ENCODE data around the gene SCN5A. TPM values are rescaled to one million over a fixed set of nuclear protein-coding genes. Genes with fewer than 3 reads are reported as not detected.

The SCN5A gene
- total RNA-seq, 1 experiment from 2014 or later: not detected

DNA sequence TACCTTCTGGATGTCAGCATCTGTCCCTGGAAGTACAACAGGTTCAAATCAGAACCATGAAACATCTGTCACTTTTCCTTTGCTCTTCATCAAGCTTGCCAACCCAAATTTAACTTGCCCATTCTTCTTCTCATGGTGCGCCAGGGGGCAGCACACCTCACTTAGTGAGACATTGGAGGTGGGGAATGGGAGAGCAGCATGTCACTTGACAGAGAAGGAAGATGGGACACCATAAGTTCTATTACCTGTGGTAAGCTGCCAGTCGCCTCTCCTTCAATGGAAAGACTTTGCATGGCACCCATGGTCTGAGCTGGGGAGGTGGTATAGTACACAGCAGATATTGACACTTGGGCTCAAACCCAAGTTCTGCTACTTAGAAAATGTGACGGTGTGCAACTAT, 2.9 kb downstream of the SCN5A start:
- POLR2A ChIA-PET: no interaction called here

GRCh38 chr3:38646062-38646461, 3.4 kb downstream of the SCN5A start:
- peaks cover 5% of the 10 kb centered on the region for H3K36me3 Mint-ChIP-seq (ENCODE audit: insufficient read depth, unreplicated experiment)
- POLR2A ChIA-PET: no interaction called here
- H3K27me3 Mint-ChIP-seq (ENCODE audit: insufficient read depth, unreplicated experiment): no peaks in the 10 kb centered on the region
- H3K27ac Mint-ChIP-seq (ENCODE audit: low read depth, unreplicated experiment): no peak overlapping the region
- no TSS peak for BruUV-seq (replicated peaks)
- no peak for DNase-seq (ENCODE audit: unreplicated experiment)
- TF ChIP-seq CTCF (IDR thresholded peaks at IDR 0.05; ENCODE audit: unreplicated experiment): no peak
- intact Hi-C loops (cut with micrococcal nuclease): loop anchor here (2.0 kb wide), 1 partner anchor 197 kb away; no protein-coding TSS in a partner anchor
- no peak overlapping the region for H3K4me3 Mint-ChIP-seq (ENCODE audit: unreplicated experiment)
- no peaks in the 10 kb centered on the region for H3K9me3 Mint-ChIP-seq (ENCODE audit: unreplicated experiment)
- CTCF ChIA-PET: interaction anchor here (0.8 to 2.2 kb wide), 5 partner anchors 9 to 150 kb away, joined by 4 to 10 read pairs (median 6); partner anchors contain the start of gene EXOG
- H3K4me1 Mint-ChIP-seq (ENCODE audit: insufficient read depth, unreplicated experiment): no peaks in the 10 kb centered on the region

More for the DNA sequence above, 2.9 kb downstream of the SCN5A start:
- no peaks in the 10 kb centered on the region for H3K27me3 Mint-ChIP-seq (ENCODE audit: insufficient read depth, unreplicated experiment)
- H3K27ac Mint-ChIP-seq (ENCODE audit: low read depth, unreplicated experiment): no peak overlapping the region
- CTCF ChIA-PET: interaction anchor here (0.8 to 2.2 kb wide), 4 partner anchors 9 to 353 kb away, joined by 4 to 9 read pairs (median 4); partner anchors contain the start of gene EXOG
- peak; percentile 30 for TF ChIP-seq CTCF (IDR thresholded peaks at IDR 0.05; ENCODE audit: unreplicated experiment)
- no peak overlapping the region for H3K4me3 Mint-ChIP-seq (ENCODE audit: unreplicated experiment)
- no peaks in the 10 kb centered on the region for H3K36me3 Mint-ChIP-seq (ENCODE audit: insufficient read depth, unreplicated experiment)
- DNase-seq (ENCODE audit: unreplicated experiment): peak; percentile 67
- no TSS peak for BruUV-seq (replicated peaks)
- H3K4me1 Mint-ChIP-seq (ENCODE audit: insufficient read depth, unreplicated experiment): no peaks in the 10 kb centered on the region
- intact Hi-C loops (cut with micrococcal nuclease): loop anchor here (2.0 kb wide), 1 partner anchor 196 kb away; no protein-coding TSS in a partner anchor
- H3K9me3 Mint-ChIP-seq (ENCODE audit: unreplicated experiment): no peaks in the 10 kb centered on the region

DNA sequence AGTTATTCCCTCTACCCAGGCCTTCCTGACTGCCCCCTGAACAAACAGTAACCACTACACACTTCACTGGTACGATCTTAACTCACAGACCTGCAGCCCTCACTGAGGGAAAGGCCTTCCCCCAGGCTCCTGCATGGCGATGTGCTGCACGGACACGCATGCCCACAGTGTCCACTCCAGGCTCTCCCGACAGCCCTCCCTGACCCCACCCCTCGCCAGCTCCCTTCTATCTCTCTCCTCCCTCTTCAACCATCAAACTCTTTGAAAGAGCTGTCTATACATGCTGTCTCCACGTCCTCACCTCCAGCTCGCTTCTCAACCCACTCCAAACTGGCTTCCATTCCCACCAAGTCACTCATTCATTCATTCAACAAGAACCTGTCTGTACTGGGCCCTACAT, 3.9 kb downstream of the SCN5A start:
- DNase-seq (ENCODE audit: unreplicated experiment): no peak
- ChIA-PET CTCF (interaction anchor here (0.9 to 1.4 kb wide), 3 partner anchors 14 to 149 kb away, joined by 3 to 10 read pairs (median 6); partner anchors contain the start of gene EXOG), POLR2A (no interaction called here)
- Mint-ChIP-seq H3K4me3 (ENCODE audit: unreplicated experiment) (no peak overlapping the region), H3K27me3 (ENCODE audit: insufficient read depth, unreplicated experiment) (no peaks in the 10 kb centered on the region), H3K4me1 (ENCODE audit: insufficient read depth, unreplicated experiment) (no peaks in the 10 kb centered on the region), H3K36me3 (ENCODE audit: insufficient read depth, unreplicated experiment) (peaks cover 5% of the 10 kb centered on the region), H3K9me3 (ENCODE audit: unreplicated experiment) (no peaks in the 10 kb centered on the region), H3K27ac (ENCODE audit: low read depth, unreplicated experiment) (no peak overlapping the region)
- no TSS peak for BruUV-seq (replicated peaks)
- intact Hi-C loops (cut with micrococcal nuclease): no loop called here
- TF ChIP-seq CTCF (IDR thresholded peaks at IDR 0.05; ENCODE audit: unreplicated experiment): no peak

DNA sequence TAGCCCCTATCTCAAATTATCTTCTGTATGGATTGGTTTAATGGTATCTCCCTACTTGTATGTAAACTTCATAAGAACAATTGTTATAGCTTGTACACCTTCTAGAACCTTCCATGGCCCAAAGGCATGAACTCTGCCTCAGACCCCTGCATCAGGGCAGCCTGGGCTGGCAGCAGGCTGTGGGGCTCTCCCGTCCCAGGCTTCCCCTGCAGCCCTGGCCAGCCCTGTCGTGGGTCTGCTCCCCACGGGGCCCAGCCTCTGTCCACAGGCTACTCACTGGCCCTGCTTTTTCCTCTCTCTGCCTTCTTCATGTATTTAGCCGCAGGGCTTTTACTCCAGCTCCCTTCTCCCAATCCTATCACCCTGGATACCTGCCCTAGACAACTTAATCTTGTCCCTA, 4.4 kb downstream of the SCN5A start:
- intact Hi-C loops (cut with micrococcal nuclease): no loop called here
- H3K27me3 Mint-ChIP-seq (ENCODE audit: insufficient read depth, unreplicated experiment): no peaks in the 10 kb centered on the region
- CTCF ChIA-PET: interaction anchor here (0.9 to 1.4 kb wide), 3 partner anchors 14 to 149 kb away, joined by 3 to 10 read pairs (median 6); partner anchors contain the start of gene EXOG
- H3K9me3 Mint-ChIP-seq (ENCODE audit: unreplicated experiment): no peaks in the 10 kb centered on the region
- H3K36me3 Mint-ChIP-seq (ENCODE audit: insufficient read depth, unreplicated experiment): peaks cover 5% of the 10 kb centered on the region
- DNase-seq (ENCODE audit: unreplicated experiment): no peak
- no peak for TF ChIP-seq CTCF (IDR thresholded peaks at IDR 0.05; ENCODE audit: unreplicated experiment)
- no peak overlapping the region for H3K27ac Mint-ChIP-seq (ENCODE audit: low read depth, unreplicated experiment)
- H3K4me3 Mint-ChIP-seq (ENCODE audit: unreplicated experiment): no peak overlapping the region
- no peaks in the 10 kb centered on the region for H3K4me1 Mint-ChIP-seq (ENCODE audit: insufficient read depth, unreplicated experiment)
- POLR2A ChIA-PET: no interaction called here
- no TSS peak for BruUV-seq (replicated peaks)

Measured in MCF 10A (cell line).